H9 (cell line): ENCODE measurements around the gene KRTAP4-6. TPM values are rescaled to one million over a fixed set of nuclear protein-coding genes. Genes with fewer than 3 reads are reported as not detected.
"Not testable (repeated sequence)": the region's sequence is repeated elsewhere in the genome, so short reads cannot be mapped to it uniquely, and the experiment has no call there.

Experiments used
- DNase-seq: peaks from one replicate; pipeline ENCODE4 v3.0.0-alpha.2; 2017
- H2AFZ ChIP-seq: one replicate; pipeline ENCODE4 v1.6.1; 2013; ENCODE audit warnings: mild to moderate bottlenecking, low read length, control low read depth, moderate library complexity
- H2AK5ac ChIP-seq: 2 replicates; pipeline ENCODE4 v1.6.1; 2013; ENCODE audit warnings: low read length, control low read depth, mixed read lengths; ENCODE audit not compliant: insufficient read length
- H2BK120ac ChIP-seq: one replicate; pipeline ENCODE4 v1.6.1; 2013; ENCODE audit warnings: low read depth, mild to moderate bottlenecking, low read length, control low read depth, inconsistent platforms; ENCODE audit not compliant: poor library complexity, severe bottlenecking
- H2BK12ac ChIP-seq: 2 replicates; pipeline ENCODE4 v1.6.1; 2013; ENCODE audit warnings: low read length, control low read depth, mixed read lengths, low read depth; ENCODE audit not compliant: insufficient read length
- H2BK15ac ChIP-seq: 2 replicates; pipeline ENCODE4 v1.6.1; 2013; ENCODE audit warnings: low read depth, low read length, control low read depth
- H2BK20ac ChIP-seq: one replicate; pipeline ENCODE4 v1.6.1; 2013; ENCODE audit warnings: low read depth, mild to moderate bottlenecking, low read length, control low read depth, inconsistent platforms; ENCODE audit not compliant: poor library complexity, severe bottlenecking
- H2BK5ac ChIP-seq: 2 replicates; pipeline ENCODE4 v1.6.1; 2013; ENCODE audit warnings: low read length, control low read depth, mixed read lengths; ENCODE audit not compliant: insufficient read length
- H3K14ac ChIP-seq: 2 replicates; pipeline ENCODE4 v1.6.1; 2013; ENCODE audit warnings: low read length, control low read depth; ENCODE audit not compliant: insufficient read depth
- H3K18ac ChIP-seq: 2 replicates; pipeline ENCODE4 v1.6.1; 2013; ENCODE audit warnings: low read depth, mild to moderate bottlenecking, mixed read lengths, low read length, control low read depth; ENCODE audit not compliant: insufficient read length
- H3K23ac ChIP-seq: 2 replicates; pipeline ENCODE4 v1.6.1; 2013; ENCODE audit warnings: low read length, control low read depth, mixed read lengths, low read depth; ENCODE audit not compliant: insufficient read length
- H3K23me2 ChIP-seq: 2 replicates; pipeline ENCODE4 v1.6.1; 2013; ENCODE audit warnings: low read depth, mild to moderate bottlenecking, mixed read lengths, low read length, control low read depth; ENCODE audit not compliant: insufficient read length, poor library complexity, severe bottlenecking
- H3K27ac ChIP-seq: 2 replicates; pipeline ENCODE4 v1.5.1; 2013; ENCODE audit warnings: low read length, control low read depth, mixed read lengths, low read depth; ENCODE audit not compliant: insufficient read length
- H3K27me3 ChIP-seq: 2 replicates; pipeline ENCODE4 v1.6.1; 2013; ENCODE audit warnings: low read length, control low read depth, inconsistent platforms; ENCODE audit not compliant: insufficient read depth
- H3K4ac ChIP-seq: 2 replicates; pipeline ENCODE4 v1.6.1; 2013; ENCODE audit warnings: low read depth, mild to moderate bottlenecking, control low read depth, inconsistent platforms, low read length, moderate library complexity
- H3K4me1 ChIP-seq: 2 replicates; pipeline ENCODE4 v1.6.1; 2013; ENCODE audit warnings: low read length, control low read depth, inconsistent platforms; ENCODE audit not compliant: insufficient read depth
- H3K4me2 ChIP-seq: 2 replicates; pipeline ENCODE4 v1.6.1; 2013; ENCODE audit warnings: low read length, control low read depth, mixed read lengths; ENCODE audit not compliant: insufficient read length, insufficient read depth
- H3K56ac ChIP-seq: 2 replicates; pipeline ENCODE4 v1.6.1; 2013; ENCODE audit warnings: low read depth, mild to moderate bottlenecking, mixed read lengths, low read length, control low read depth; ENCODE audit not compliant: insufficient read length
- H3K79me1 ChIP-seq: 2 replicates; pipeline ENCODE4 v1.6.1; 2013; ENCODE audit warnings: low read depth, mild to moderate bottlenecking, moderate library complexity, low read length, control low read depth, inconsistent platforms; ENCODE audit not compliant: insufficient read depth, poor library complexity, severe bottlenecking
- H3K79me2 ChIP-seq: 2 replicates; pipeline ENCODE4 v1.6.1; 2013; ENCODE audit warnings: low read length, control low read depth, inconsistent platforms; ENCODE audit not compliant: insufficient read depth
- H3K9ac ChIP-seq: 2 replicates; pipeline ENCODE4 v1.6.1; 2013; ENCODE audit warnings: low read length, control low read depth, mixed read lengths; ENCODE audit not compliant: insufficient read length; ENCODE audit errors: extremely low read depth
- H3K9me3 ChIP-seq: one replicate; pipeline ENCODE4 v1.6.1; 2013; ENCODE audit warnings: low read depth, low read length, inconsistent platforms; ENCODE audit not compliant: control insufficient read depth
- H3T11ph ChIP-seq: one replicate; pipeline ENCODE4 v1.6.1; 2013; ENCODE audit warnings: mild to moderate bottlenecking, low read length, control low read depth, inconsistent platforms
- H4K20me1 ChIP-seq: one replicate; pipeline ENCODE4 v1.6.1; 2013; ENCODE audit not compliant: control insufficient read depth, insufficient read length, insufficient read depth
- H4K5ac ChIP-seq: 2 replicates; pipeline ENCODE4 v1.6.1; 2013; ENCODE audit warnings: low read depth, mild to moderate bottlenecking, mixed read lengths, low read length, control low read depth; ENCODE audit not compliant: insufficient read length
- H4K8ac ChIP-seq: replicated peaks from 2 replicates; pipeline ENCODE4 v1.6.1; 2013; ENCODE audit warnings: low read length, control low read depth, mixed read lengths, low read depth; ENCODE audit not compliant: insufficient read length
- H4K91ac ChIP-seq: 2 replicates; pipeline ENCODE4 v1.6.1; 2013; ENCODE audit warnings: low read depth, mild to moderate bottlenecking, moderate library complexity, mixed read lengths, low read length, control low read depth; ENCODE audit not compliant: insufficient read length
- H3K27ac Mint-ChIP-seq, 3 experiments: 2 replicates in 2 of 3; 3 replicates in 1 of 3; pipeline ENCODE4 v1.8.0; 2020 to 2021; ENCODE audit warnings: mixed read lengths in 3 of 3, mild to moderate bottlenecking in 1 of 3, moderate library complexity in 1 of 3
- H3K27me3 Mint-ChIP-seq: 2 replicates; pipeline ENCODE4 v1.8.0; 2021; ENCODE audit warnings: low read depth, mild to moderate bottlenecking, moderate library complexity, mixed read lengths
- H3K36me3 Mint-ChIP-seq, 3 experiments: 2 replicates in 2 of 3; 3 replicates in 1 of 3; pipeline ENCODE4 v1.8.0; 2020 to 2021; ENCODE audit warnings: low read depth in 3 of 3, mixed read lengths in 3 of 3; ENCODE audit not compliant: insufficient read depth in 1 of 3
- H3K4me1 Mint-ChIP-seq, 2 experiments: 2 replicates each; pipeline ENCODE4 v1.8.0; 2020; ENCODE audit warnings: mixed read lengths in 2 of 2
- H3K4me3 Mint-ChIP-seq, 2 experiments: 2 replicates in 1 of 2; 3 replicates in 1 of 2; pipeline ENCODE4 v1.8.0; 2020 to 2021; ENCODE audit warnings: mild to moderate bottlenecking in 2 of 2, mixed read lengths in 2 of 2, moderate library complexity in 1 of 2
- H3K9me3 Mint-ChIP-seq, 2 experiments: 2 replicates in 1 of 2; 3 replicates in 1 of 2; pipeline ENCODE4 v1.8.0; 2020; ENCODE audit warnings: mild to moderate bottlenecking in 2 of 2, mixed read lengths in 2 of 2, moderate library complexity in 1 of 2
- CTCF ChIP-seq: fragments of 200-600 bp; sonication (generic); conservative IDR thresholded peaks from 3 replicates; pipeline ENCODE4 v1.8.0; 2021; ENCODE audit warnings: antibody characterized with exemption, mild to moderate bottlenecking
- whole genome bisulfite sequencing: extraction: QIAGEN DNeasy Blood & Tissue Kit; methylation state at CpG from one replicate; pipeline ENCODE4 v1.1.7; 2013; ENCODE audit warnings: missing lambda C conversion rate, low lambda C conversion rate, mixed read lengths; ENCODE audit not compliant: insufficient read length; ENCODE audit errors: extremely low coverage; 5-methylcytosine and 5-hydroxymethylcytosine counted together
- total RNA-seq: library from RNA; stranded (reverse); gene quantifications from 2 replicates; pipeline ENCODE4 v1.2.1, GENCODE V29; 2021

The KRTAP4-6 gene
- total RNA-seq, 1 experiment from 2014 or later, result not detected

GRCh38 chr17:41125064-41125463 is 15.3 kb downstream of the KRTAP4-6 start:
- TF ChIP-seq CTCF, result no peak
- Histone ChIP-seq H3K79me2 (no peaks in the 10 kb centered on the region), H2BK5ac (no peak overlapping the region), H3K23ac (no peak overlapping the region), H3K4ac (no peak overlapping the region), H3K27me3 (no peaks in the 10 kb centered on the region), H3K56ac (no peak overlapping the region), H4K91ac (no peak overlapping the region), H3K9ac (no peak overlapping the region), H2BK120ac (no peak overlapping the region), H2BK15ac (no peak overlapping the region), H3K4me2 (no peak overlapping the region), H3K23me2 (no peaks in the 10 kb centered on the region), H3K14ac (no peak overlapping the region), H3K79me1 (no peaks in the 10 kb centered on the region), H4K5ac (no peak overlapping the region), H3T11ph (no peak overlapping the region), H4K20me1 (no peaks in the 10 kb centered on the region), H4K8ac (no peak overlapping the region), H2AK5ac (no peak overlapping the region), H3K18ac (no peak overlapping the region), H3K9me3 (no peaks in the 10 kb centered on the region), H2AFZ (no peak overlapping the region), H3K27ac (no peak overlapping the region), H2BK20ac (no peak overlapping the region), H3K4me1 (no peaks in the 10 kb centered on the region), H2BK12ac (no peak overlapping the region)
- no peak for DNase-seq
- WGBS, result no CpG with 5 or more reads among the region's 2 CpGs
- Mint-ChIP-seq H3K27ac (no peak overlapping the region), H3K4me1 (peaks cover 8 to 9% of the 10 kb centered on the region in 2 experiments), H3K36me3 (peaks cover 0 to 2% (median 0%) of the 10 kb centered on the region in 3 experiments; a peak in 2 of 7 replicates), H3K4me3 (no peak overlapping the region), H3K9me3 (peaks cover 4 to 11% of the 10 kb centered on the region in 2 experiments; a peak in 4 of 5 replicates), H3K27me3 (no peaks in the 10 kb centered on the region; the same call in 1 of the 2 replicates)

GRCh38 chr17:41123991-41124371 is 16.4 kb downstream of the KRTAP4-6 start, which contains the start of gene KRTAP4-12:
Gene KRTAP4-12 (minus strand): TSS chr17:41124182. CDS start chr17:41124122, 60 bp downstream.
- not testable (repeated sequence) for H3T11ph ChIP-seq, H2BK120ac ChIP-seq, H3K23me2 ChIP-seq, H3K9me3 Mint-ChIP-seq, H4K91ac ChIP-seq, H2BK5ac ChIP-seq, H2AK5ac ChIP-seq, H3K4ac ChIP-seq, H3K4me2 ChIP-seq, H3K4me1 Mint-ChIP-seq, H3K4me3 Mint-ChIP-seq, H3K4me1 ChIP-seq, H3K27me3 Mint-ChIP-seq, DNase-seq, H3K18ac ChIP-seq, H3K79me1 ChIP-seq, H3K79me2 ChIP-seq, H2BK12ac ChIP-seq, H2BK15ac ChIP-seq, H2BK20ac ChIP-seq, H3K27me3 ChIP-seq, H3K56ac ChIP-seq, H3K9ac ChIP-seq, H3K14ac ChIP-seq, H2AFZ ChIP-seq, H3K23ac ChIP-seq, H4K20me1 ChIP-seq, H4K5ac ChIP-seq, H4K8ac ChIP-seq, H3K27ac ChIP-seq, H3K9me3 ChIP-seq, H3K36me3 Mint-ChIP-seq
- peak within 1 kb of the TSS in 2 of 3 experiments; percentile 26 to 36; a peak in 2 of 7 replicates for H3K27ac Mint-ChIP-seq
- no CpG with 5 or more reads among the region's 3 CpGs for WGBS
